GM12872 (cell line): ENCODE measurements around the gene MYO9A.

Experiments used
- TF ChIP-seq, protein P1 (sequence below): IDR thresholded peaks from 3 replicates; pipeline ENCODE4 v1.5.1; 2011; ENCODE audit warnings: low read depth, mild to moderate bottlenecking, low read length, moderate library complexity; ENCODE audit not compliant: insufficient read depth

Gene MYO9A

DNA sequence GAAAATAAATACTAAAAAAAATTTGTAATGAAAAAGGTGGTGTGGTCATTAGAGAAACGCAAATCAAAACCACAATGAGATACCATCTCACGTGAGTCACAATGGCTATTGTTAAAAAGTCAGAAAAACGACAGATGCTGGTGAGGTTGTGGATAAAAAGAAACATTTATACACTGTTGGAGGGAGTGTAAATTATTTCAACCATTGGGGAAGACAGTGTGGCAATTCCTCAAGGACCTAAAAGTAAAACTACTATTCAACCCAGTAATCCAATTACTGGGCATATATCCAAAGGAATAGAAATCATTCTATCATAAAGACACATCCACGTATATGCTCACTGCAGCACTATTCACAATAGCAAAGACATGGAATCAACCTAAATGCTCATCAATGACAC is 120.3 kb downstream of the MYO9A start:
- TF ChIP-seq, protein P1, sequence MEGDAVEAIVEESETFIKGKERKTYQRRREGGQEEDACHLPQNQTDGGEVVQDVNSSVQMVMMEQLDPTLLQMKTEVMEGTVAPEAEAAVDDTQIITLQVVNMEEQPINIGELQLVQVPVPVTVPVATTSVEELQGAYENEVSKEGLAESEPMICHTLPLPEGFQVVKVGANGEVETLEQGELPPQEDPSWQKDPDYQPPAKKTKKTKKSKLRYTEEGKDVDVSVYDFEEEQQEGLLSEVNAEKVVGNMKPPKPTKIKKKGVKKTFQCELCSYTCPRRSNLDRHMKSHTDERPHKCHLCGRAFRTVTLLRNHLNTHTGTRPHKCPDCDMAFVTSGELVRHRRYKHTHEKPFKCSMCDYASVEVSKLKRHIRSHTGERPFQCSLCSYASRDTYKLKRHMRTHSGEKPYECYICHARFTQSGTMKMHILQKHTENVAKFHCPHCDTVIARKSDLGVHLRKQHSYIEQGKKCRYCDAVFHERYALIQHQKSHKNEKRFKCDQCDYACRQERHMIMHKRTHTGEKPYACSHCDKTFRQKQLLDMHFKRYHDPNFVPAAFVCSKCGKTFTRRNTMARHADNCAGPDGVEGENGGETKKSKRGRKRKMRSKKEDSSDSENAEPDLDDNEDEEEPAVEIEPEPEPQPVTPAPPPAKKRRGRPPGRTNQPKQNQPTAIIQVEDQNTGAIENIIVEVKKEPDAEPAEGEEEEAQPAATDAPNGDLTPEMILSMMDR = no peak

DNA sequence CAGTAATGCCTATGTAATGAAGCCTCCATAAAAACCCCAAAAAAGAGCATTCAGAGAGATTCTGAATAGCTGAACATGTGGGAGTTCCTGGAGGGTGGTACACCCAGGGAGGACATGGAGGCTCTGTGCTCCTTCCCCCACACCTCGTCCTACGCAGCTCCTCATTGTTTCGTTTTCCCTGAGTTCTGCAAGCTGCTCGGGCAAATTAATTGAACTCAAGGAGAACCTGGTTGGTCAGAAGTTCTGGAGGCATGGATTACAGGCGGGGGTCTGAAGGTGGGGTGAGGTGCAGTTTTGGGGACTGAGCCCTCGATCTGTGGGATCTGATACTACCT is 142.2 kb downstream of the MYO9A start:
- TF ChIP-seq, protein P1 = no peak

DNA sequence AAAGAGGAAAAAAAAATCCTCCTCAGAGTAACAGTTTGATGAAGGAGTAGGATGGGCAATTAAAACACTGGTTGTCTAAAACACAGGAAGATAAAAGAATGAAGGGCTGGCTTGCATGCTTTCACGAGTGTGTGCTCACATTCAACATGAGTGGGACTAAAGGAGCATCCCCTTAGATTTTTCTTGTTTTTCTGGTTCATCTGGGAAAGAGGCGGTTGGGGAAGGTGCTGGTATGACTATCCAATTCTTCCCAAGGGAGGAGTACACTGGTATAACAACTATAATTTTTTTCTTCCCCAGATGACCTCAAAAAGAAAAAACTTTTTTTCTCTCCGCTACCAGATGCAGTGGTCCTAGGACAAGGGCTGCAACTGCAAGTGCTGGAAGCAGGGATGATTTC is 143.7 kb downstream of the MYO9A start:
- TF ChIP-seq, protein P1 = no peak

DNA sequence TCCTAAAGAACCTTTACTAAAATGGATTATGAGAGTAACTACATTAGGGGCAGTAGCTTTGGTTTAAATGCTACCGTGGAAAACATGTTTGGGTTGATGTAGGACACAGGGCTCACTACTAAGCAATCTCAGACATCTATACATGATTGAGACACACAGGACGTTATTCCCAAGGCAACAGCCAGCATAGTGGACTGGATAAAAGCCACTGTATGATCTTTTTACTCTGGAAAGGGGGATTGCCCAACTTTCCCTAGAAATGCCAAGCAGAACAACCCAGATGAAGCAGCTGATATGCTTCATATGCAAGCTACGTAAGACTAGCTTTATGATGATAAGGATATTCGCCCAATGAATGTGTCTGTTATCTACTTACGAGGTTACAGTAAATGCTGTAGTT is 144.6 kb downstream of the MYO9A start:
- TF ChIP-seq, protein P1 = no peak

DNA sequence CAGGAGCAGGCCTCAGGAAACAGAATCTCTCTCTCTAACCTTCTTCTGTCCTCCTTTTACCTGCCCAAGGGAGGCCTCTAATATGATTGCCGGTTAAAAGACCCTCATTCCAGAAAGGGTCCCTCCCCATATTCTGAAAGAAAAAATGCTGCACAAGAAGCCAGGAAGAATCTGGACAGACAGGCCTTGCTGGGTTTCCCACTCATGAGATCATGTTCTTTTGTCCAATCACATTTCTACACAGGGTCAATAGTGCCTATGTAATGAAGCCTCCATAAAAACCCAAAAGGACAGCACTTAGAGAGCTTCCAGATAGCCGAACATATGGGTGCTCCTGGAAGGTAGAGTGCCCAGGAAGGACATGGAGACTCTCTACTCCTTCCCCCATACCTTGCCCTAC is 146.0 kb downstream of the MYO9A start:
- TF ChIP-seq, protein P1 = no peak

DNA sequence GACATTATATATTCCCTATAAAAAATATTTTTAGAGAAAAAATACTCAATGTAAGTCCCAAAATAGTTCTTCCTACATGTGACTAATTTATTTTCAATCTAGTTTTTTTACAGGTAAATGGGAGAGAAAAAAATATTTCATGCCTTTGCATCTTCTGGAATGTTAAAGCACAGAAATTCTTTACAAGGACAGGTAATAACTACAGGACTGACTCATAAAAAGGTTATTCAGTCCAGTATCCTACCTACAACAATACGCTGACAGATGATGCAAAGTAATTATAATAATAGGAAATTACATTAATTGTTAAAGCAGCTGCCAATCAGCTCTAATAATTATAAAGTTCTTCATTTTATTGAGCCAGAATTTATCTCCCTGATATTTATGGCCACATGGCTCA is 147.5 kb downstream of the MYO9A start:
- TF ChIP-seq, protein P1 = no peak

DNA sequence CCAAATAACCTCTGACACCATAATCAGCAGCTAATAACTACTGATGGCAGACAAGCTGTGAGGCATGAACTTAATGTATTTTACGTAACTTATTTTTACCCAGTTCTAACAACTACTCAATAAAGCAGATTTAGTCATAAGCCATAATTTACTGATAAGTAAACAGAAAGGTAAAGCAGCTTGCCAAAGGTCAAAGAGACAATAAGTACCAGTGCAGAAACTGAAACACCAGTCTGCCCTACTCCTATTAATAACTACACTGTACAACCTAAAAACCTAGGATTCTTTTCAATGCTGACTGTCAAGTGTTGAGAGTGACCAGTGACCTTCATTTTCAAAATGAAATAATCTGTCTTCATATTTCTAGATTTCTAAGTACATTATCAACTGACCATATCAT is 155.4 kb downstream of the MYO9A start:
- TF ChIP-seq, protein P1 = no peak

DNA sequence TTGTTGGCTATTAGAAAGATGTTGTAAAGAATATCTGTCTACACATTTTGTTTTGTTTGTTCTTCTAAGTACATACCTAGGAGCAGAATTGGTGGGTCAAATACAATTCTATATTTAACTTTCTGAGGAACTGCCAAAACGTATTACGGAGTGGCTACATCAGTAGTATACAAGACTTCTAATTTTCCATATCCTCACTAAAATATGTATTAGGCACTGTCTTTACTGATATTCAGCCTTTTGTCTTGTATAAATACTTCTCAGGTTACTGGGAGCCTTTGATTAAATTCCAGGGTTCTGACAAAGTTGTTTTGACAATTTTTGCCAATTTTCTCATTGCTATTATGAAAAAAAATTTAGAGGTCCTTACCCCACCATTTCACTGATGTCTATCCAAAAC is 160.9 kb downstream of the MYO9A start:
- TF ChIP-seq, protein P1 = no peak
